Measurements from ENCODE around the gene PAFAH1B2. TPM values are rescaled to one million over a fixed set of nuclear protein-coding genes. Genes with fewer than 3 reads are reported as not detected.
"Not testable (repeated sequence)": the region's sequence is repeated elsewhere in the genome, so short reads cannot be mapped to it uniquely, and the experiment has no call there.

Gene PAFAH1B2
- total and polyA plus RNA-seq, 2 of the 8 experiments (the other 6 are each of a cell fraction or from before 2014, with no cell fraction given): 38.2 to 161 TPM

DNA sequence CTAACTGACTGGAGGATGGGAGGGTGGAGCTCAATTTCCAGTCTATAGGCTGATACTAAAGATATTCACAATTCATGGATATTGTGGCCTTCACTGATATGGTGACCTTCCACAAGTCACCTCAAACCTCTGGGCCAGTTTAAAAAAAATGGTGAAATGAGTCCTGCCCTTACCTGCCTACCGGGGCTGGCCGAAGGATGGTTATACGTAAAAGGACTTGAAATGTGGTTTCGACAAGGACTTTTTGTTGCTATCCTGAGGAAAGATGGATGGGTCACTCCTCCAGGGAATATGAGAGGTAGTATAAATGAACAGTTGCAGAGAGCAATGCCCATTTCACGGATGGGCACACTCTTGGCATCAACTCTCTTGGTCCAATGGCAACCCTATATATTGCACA lies 63.4 kb downstream of the PAFAH1B2 start:
- H3K79me2 ChIP-seq (ENCODE audit: control insufficient read depth in 1 of 2, insufficient read depth in 2 of 2, low read length in 2 of 2); H3K4ac ChIP-seq (replicated peaks; ENCODE audit: insufficient read length, low read depth, low read length); H3K14ac ChIP-seq (ENCODE audit: insufficient read length); H2BK120ac ChIP-seq (replicated peaks; ENCODE audit: low read depth, low read length); H3K79me1 ChIP-seq (ENCODE audit: low read depth, low read length); H3K18ac ChIP-seq (ENCODE audit: extremely low read depth, low read length); H3K23me2 ChIP-seq (ENCODE audit: low read depth, low read length); FAIRE-seq; H3K36me3 ChIP-seq (ENCODE audit: control insufficient read depth in 2 of 4, insufficient read depth in 4 of 4, low read length in 3 of 4); H3K4me2 ChIP-seq (ENCODE audit: insufficient read depth in 1 of 2, low read depth in 2 of 2, low read length in 2 of 2); H2AFZ ChIP-seq (ENCODE audit: low read length); H2BK20ac ChIP-seq (ENCODE audit: low read length); POLR2A ChIA-PET (ENCODE audit: partially characterized antibody); H2AK5ac ChIP-seq (ENCODE audit: low read depth, low read length); H4K91ac ChIP-seq (replicated peaks; ENCODE audit: insufficient read length, low read length); H2BK12ac ChIP-seq (ENCODE audit: low read depth, low read length); H3K4me1 ChIP-seq (replicated peaks in 1 of 4; ENCODE audit: control insufficient read depth in 3 of 4, insufficient read depth in 4 of 4, low read length in 3 of 4); H4K5ac ChIP-seq (ENCODE audit: insufficient read length, low read depth, low read length); H3K9ac ChIP-seq (replicated peaks in 1 of 4; ENCODE audit: extremely low read depth in 1 of 4, low read depth in 3 of 4, low read length in 3 of 4); H3K56ac ChIP-seq (replicated peaks; ENCODE audit: insufficient read length, low read depth, low read length); H3K9me3 ChIP-seq (ENCODE audit: insufficient read depth in 2 of 2, low read depth in 1 of 2, low read length in 1 of 2); CTCF ChIA-PET (ENCODE audit: partially characterized antibody); DNase-seq (ENCODE audit: low read depth in 1 of 2, low spot score in 2 of 2); H3K4me3 ChIP-seq (ENCODE audit: extremely low read depth in 1 of 4, insufficient read depth in 2 of 4, low read depth in 3 of 4, low read length in 4 of 4); H2BK15ac ChIP-seq (ENCODE audit: low read length); H3K23ac ChIP-seq (ENCODE audit: insufficient read length); H3K27me3 ChIP-seq (replicated peaks in 1 of 4; ENCODE audit: control insufficient read depth in 3 of 4, extremely low read depth in 1 of 4, insufficient read depth in 3 of 4, low read length in 3 of 4); H3K27ac ChIP-seq (ENCODE audit: low read depth, low read length); H2BK5ac ChIP-seq (ENCODE audit: low read depth, low read length); H4K20me1 ChIP-seq (replicated peaks in 1 of 2; ENCODE audit: control insufficient read depth in 1 of 2, insufficient read depth in 2 of 2, low read length in 2 of 2); H4K8ac ChIP-seq (ENCODE audit: extremely low read depth, insufficient read depth, low read length): not testable (repeated sequence)
- WGBS, 2 experiments (ENCODE audit: extremely low coverage in 1 of 2, insufficient coverage in 1 of 2, insufficient read length in 1 of 2, insufficient replicate concordance in 2 of 2, low coverage in 1 of 2, low lambda C conversion rate in 2 of 2, missing lambda C conversion rate in 1 of 2): 92% methylated on average over 5 of the region's 5 CpGs; no CpG with 5 or more reads in 1 of the 2 experiments

Data from H1 (cell line).